GM21390 (cell line): ENCODE data around the gene CCNA1.

Source experiments
- ATAC-seq: cut with Tn5 transposase; IDR thresholded peaks from one replicate; pipeline ENCODE4 v1.9.1; 2021; ENCODE audit not compliant: unreplicated experiment

The CCNA1 gene

DNA sequence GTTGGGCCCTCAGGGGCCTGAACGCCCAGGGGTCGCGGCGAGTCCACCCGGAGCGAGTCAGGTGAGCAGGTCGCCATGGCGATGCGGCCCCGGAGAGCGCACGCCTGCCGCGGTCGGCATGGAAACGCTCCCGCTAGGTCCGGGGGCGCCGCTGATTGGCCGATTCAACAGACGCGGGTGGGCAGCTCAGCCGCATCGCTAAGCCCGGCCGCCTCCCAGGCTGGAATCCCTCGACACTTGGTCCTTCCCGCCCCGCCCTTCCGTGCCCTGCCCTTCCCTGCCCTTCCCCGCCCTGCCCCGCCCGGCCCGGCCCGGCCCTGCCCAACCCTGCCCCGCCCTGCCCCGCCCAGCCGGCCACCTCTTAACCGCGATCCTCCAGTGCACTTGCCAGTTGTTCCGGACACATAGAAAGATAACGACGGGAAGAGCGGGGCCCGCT is at the start of gene CCNA1:
TSS of gene CCNA1 (plus strand) at position 390 of the 439 bp plus-strand sequence. CDS start 562 bp downstream, outside the sequence.
- ATAC-seq: no peak

DNA sequence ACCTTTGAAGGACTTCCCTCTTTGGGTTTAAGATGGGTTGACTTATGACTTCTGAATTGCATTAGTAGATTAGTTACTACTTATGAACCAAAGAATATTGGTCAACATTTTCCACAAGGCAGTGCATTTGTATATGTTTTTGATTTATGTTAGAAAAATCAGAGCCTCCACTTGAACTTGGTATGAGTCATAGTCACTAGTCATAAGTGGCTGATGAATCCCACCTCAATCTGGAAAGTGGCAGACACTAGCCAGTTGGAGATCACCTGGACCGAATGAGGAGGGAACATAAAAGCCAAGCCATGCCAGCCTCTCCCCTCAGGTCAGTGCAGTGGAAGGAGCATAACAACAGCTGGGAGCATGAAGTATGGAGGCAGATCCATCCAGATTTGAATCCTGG is 46.8 kb upstream of the CCNA1 start:
- no peak for ATAC-seq

DNA sequence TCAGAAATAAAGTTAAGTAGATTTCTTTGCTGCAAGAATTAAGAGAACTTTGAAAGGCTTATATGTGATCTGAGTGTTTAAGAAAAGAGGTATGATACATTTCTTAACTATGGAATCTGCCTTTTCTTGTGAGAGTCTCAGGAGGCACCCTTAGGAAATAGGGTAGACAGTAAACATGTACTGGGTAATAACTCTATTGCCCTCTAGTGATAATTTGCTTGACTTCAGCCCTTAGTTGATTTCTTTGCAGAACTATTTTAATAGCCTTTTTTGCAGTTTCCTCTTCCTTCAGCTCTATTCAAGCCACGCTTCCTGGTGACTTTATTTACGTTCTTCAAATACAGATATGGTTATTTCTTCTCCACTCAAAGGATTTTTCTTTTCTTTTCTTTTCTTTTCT is 37.0 kb upstream of the CCNA1 start:
- ATAC-seq: no peak

DNA sequence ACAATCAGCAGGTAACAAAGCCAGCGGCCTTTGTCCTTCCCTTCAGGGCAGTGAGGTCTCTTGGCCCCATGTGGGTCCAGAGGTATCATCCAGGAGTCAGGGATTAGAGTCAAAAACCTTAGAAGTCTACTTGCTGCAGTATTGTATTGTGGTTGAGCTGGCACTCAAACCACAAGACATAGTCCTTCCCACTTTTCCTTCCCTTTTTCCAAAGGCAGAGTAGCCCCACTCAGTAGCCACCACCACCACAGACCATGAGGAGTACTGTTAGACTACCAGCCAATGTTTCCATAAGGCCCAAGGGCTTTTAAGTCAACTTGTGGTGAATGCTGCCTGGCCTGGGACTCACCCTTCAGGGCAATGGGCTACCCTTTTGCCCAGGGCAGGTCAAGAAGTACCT is 27.1 kb upstream of the CCNA1 start:
- ATAC-seq: no peak

DNA sequence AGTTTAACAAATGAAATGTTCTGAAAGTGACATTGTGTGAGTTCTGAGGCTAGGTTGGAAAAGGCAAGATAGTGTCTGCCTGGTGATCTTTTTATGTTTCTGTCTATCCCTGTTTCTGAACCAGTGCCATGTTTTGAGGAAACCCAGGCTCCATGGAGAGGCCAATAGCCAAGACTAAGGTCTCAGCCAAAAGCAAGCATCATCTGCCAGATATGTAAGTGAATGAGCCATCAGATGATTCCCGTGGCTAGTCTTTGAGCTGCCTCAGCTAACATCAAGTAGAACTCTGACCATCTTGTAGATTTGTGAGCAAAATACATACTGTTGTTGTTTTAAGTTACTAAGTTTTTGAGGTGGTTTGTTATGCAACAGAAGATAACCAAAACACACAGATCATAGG is 19.6 kb upstream of the CCNA1 start:
- no peak for ATAC-seq

DNA sequence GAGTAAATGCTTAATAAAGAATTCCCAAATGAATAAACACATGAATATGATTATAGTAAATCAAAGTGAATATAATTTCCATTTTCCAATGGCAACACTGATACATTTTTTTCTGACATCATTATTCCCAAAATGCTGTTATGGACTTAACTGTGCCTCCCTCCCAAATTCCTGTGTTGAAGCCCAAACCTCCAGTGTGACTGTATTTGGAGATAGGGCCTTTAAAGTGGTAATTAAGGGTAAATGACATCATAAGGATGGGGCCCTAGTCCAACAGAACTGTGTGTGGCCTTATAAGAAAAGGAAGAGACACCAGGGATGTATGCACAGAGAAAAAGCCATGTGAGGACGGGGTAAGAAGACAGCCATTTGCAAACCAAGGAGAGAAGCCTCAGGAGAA is 19.1 kb upstream of the CCNA1 start:
- ATAC-seq: no peak

DNA sequence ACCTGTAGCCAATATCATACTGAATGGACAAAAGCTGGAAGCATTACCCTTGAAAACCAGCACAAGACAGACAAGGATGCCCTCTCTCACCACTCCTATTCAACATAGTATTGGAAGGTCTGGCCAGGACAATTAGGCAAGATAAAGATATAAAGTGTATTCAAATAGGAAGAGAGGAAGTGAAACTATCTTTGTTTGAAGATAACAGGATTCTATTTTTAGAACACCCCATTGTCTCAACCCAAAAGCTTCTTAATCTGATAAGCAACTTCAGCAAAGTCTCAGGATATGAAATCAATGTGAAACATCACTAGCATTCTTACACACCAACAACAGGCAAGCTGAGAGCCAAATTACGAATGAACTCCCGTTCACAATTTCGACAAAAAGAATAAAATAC is 17.8 kb upstream of the CCNA1 start:
- no peak for ATAC-seq

DNA sequence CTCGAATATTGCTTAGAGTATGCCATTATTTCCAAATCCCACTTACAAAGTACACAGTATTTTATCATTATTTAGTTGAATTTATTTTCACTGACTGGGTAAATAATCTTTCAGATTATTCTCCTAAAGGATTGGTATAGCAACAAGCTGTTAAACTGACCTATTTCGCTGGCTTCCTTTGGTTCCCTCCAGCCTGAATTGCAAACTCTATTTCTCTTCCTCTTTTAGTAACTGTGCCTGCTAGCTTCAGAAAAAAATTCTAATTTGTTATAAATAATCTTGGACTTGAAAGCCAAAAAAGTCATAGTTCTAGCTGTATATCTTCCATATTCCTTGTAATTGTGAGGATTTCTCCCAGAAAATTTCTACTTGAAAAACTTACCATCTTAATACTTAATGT is 15.0 kb upstream of the CCNA1 start:
- no peak for ATAC-seq

DNA sequence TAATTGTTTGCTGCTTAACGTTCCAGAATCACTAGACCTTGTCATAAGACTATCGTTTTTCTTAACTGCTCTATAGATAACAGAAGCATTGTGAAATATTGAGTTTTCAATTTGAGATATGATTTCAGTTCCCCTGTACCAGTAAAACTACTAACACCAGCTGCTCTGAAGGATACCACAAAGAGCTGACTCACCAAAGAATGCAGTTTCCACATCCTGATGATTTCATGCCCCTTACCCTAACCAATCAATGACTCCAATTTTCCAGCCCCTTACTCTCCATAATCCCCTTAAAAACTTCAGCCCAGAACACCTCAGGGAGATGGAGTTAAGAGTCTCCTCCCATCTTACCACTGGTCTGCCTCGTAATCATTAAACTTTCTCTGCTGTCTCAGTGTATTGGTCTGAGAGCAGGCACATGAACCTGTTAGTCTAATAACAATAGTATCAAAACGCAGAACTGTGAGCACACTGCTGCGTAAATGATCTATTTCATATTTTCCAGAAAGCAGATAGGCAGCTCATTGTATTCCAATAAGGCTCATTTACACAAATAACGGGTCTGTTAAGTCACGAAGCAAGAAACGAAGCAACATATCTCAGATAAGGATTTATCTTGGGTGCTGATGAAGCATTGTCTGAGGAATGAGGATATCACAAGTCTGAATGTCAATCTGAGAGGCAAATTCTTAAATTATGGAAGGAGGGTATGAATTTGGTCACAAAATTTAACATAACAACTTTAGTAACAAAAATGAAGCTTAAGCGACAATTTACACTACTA is 14.1 kb upstream of the CCNA1 start:
- peak; percentile 90 for ATAC-seq

DNA sequence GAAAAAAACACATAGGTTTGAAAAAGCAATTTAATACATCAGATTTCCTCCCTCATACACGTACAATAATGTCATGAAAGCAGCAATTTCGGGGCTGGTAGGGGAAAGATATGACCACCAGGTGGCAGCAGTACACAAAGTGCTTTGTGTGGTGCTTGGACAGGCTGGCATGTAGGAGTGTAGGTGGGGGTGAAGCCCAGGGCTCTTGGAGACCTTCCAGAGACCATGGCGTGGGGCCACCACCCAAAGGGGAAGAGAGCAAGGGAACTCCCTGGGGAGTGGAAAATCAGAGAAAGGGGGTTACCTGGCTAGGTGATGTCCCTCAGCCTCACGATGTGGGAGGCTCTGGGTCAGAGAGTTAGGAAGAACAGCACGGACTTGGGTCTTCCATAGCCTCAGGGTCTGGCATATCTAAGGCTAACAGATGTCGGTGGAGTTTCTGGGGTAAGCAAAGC is 11.8 kb upstream of the CCNA1 start:
- peak; percentile 79 for ATAC-seq

DNA sequence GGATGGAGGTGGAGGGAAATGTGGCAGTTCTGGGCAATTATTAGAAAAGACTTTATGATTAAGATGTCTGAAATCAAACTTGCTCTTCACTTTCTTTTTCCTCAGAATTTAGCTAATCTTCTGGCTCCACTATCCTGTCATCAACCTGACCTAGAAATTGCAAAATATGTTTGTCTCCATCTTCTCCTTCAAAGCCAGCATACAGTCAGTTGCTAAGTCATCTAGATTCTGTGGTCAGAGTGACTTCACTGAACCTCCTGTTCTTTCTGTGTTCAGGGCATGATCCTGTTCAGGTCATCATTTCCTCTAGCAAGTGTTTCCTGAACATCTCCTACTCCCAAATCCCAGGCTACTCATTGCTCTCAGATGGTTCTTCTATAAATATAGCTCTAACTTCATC is 10.8 kb upstream of the CCNA1 start:
- no peak for ATAC-seq

DNA sequence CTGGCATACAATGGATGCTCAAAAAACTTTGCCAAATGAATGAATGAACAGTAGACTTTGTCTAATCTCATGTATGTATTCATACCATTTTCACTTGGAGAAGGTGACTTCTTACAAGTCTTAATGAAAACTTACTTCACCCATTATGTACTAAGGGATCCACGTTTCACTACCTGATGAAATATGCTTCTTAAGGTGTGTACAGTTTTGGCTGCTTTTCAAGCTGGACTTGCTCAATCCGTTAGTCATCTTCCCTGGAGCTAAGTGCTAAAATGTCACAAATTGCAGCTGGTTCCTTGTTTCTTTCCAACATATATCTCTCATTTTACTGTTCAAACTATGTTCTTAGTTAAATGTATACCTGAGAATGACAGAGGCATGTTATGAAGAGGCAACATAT is 4.2 kb upstream of the CCNA1 start:
- no peak for ATAC-seq

DNA sequence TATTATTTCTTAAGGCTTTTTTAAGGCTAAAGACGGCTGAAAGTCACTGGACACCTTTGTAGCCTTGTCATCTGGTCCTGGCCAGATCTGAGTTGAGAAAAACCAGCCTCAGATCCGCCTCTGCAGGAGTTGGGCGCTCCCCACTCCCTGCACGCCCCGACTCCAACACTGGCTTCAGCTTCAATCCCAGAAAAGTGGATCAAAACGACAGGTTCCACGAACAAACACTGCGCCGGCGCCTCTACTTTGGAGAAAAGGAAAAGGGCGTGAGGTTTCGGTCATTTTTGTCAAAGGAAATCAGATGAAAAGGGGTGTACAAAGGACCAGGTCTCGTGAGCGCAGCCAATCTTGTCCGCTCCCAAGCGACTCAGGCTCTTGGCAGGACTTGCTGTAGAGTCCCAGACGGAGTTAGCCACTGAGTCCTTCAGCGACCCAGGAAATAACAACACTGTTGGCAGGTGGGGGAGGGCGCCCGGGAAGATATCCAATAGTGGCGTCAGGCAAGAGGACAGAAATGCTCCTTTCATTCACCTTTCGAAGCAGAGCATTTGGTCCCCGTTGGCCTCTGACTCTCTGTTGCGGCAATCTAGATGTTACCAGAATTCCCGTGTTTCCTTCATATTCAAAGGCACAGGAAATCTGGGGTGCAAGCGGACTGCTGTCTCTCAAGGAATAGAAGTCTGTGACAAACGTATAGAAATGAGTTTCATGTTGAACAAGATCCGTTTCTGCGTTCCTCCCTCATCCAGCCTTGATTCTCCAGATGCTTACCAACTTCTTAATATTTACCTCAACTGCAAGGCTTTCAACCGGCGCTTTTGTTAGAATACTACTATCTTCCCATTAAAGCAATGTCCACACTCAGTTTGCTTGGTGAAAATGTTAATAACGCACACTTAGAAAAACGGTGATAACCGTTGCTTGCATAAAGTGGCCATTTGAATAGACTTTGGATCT is 1.8 kb upstream of the CCNA1 start:
- ATAC-seq: no peak

DNA sequence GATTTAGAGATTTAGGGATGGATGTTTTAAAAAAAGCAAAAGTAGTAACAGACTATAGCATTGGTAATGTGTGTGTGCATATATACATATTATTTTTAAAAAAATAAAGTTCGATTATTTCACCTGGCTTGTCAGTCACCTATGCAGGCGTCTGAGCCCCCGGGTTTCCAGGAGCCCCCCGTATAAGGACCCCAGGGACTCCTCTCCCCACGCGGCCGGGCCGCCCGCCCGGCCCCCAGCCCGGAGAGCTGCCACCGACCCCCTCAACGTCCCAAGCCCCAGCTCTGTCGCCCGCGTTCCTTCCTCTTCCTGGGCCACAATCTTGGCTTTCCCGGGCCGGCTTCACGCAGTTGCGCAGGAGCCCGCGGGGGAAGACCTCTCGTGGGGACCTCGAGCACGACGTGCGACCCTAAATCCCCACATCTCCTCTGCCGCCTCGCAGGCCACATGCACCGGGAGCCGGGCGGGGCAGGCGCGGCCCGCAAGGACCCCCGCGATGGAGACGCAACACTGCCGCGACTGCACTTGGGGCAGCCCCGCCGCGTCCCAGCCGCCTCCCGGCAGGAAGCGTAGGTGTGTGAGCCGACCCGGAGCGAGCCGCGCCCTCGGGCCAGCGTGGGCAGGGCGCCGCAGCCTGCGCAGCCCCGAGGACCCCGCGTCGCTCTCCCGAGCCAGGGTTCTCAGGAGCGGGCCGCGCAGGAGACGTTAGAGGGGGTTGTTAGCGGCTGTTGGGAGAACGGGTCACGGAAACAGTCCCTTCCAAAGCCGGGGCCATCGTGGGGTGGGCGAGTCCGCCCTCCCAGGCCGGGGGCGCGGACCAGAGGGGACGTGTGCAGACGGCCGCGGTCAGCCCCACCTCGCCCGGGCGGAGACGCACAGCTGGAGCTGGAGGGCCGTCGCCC is 840 bp upstream of the CCNA1 start:
- ATAC-seq: no peak

DNA sequence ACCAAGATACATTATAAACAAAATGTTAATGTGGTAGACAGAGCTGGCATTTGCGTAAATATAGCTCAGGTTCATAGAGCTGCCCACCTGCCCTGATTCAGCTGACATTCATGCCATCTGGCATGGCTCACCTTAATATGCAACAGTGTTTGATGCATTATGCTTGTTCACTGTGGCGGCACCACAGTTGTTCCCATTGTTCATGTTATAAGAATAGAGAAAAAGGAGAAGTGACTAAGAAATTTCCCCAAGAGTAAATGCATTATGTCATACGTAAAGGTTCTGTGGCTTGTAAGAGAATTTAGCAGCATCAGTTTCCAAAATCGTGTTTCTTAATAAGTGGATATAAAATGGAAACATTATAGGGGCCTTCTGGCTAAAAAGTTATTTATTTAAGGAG is 4.5 kb downstream of the CCNA1 start:
- ATAC-seq: no peak

DNA sequence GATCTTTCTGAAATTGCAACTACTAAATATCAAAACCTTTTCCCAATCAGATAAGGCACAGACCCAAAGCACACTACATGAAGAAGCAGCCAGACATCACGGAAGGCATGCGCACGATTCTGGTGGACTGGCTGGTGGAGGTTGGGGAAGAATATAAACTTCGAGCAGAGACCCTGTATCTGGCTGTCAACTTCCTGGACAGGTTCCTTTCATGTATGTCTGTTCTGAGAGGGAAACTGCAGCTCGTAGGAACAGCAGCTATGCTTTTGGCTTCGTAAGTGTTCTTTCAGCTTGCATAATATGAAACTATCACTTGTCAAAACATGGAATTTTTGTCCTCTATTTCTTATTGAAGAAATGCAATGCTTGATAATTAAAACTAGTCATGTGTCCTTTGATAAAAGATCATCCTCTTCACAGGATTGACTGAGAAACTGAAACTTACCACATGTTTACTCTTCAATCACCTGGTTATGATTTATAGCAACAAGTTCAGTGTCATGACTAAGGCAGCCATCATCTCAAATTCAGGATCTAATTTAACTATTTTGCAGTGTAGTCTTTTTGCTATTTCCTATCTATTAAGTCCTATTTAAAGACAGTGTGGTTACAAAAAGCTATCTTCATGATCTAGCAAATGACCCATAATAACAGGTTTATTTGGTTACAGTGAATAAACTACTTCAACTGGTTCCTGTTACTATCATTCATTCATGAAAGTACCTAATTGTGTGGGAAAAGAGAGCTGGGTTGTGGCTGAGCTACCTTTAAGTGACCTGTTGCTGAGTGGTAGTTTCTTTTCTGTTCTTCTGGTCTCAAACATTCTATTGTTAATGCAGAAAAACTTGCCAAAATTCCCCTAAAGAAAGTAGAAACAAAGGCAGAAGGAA is 6.5 kb downstream of the CCNA1 start:
- no peak for ATAC-seq

DNA sequence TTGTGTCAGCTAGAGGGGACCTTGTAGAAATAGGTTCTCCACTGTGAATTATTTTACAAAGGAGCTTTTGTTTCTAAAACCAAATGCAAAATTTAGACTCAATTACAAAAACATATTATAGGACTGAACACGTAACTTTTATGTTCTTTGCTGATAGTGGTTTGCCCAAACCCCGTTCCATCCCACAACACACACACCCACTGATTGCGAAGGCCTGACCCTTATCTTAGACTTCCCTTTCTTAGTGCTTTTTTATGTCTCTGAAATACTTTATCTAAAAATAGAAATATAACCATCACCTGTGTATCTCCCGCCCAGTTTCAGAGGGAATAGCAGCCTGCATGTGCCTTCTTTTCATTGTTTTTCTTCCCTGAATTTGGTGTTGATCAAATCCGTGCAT is 13.0 kb downstream of the CCNA1 start:
- ATAC-seq: no peak

DNA sequence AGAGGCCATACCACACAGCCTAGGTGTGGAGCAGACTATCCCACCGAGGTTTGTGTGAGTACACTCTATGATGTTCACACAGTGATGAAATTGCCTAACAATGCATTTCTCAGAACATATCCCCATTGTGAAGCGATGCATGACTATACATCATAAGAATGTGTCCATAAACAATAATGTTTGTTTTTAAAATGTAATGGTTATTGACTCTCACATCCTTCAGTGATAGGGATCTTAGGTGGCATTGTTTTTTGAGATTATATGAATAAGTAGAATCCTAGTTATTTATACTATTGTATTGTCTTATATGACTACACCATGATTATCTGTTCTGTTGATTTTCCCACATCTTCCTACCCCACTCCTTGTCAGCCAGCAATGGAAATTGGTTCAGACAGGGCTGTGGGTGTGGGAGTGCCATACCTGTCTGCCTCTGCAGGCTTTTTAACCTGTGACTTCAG is 13.6 kb downstream of the CCNA1 start:
- no peak for ATAC-seq

DNA sequence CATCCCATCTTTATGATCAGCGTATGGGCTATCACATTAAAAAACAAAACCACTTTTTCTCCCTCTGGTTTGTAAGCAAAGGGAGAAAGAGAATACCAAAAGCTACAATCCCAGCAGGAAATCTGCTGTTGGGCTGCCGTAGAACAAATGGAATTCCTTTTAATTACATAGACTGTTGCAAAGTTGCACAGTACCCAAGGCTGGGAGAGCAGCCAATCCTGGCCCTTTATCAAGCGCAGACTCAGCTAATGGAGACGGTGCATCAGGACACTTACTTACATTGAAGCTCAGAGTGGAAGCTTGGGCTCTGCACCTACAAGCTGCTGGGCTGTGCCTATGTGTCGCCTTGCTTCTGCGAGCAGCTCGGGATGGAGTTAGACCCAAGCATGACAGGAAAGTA is 15.2 kb downstream of the CCNA1 start:
- ATAC-seq: no peak

DNA sequence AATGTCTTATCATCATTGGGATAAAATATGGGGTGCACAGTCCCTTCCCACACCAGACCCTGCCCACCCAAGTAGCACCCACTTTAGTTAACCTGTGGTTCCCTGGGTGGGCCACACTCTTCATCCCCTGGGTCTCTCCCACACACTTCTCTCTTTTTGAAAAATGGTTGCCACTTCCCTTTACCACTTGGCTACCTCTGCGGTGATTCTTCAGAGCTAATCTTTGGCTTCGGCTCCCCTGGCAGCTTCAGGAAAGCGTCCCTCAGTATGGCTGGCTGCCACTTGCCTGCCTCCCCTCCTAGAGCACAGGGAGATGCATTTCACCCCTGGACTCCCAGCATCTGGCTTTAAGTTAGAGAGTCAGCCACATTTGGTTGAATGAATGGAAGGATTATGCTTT is 18.2 kb downstream of the CCNA1 start:
- ATAC-seq: no peak
